GM21447 (cell line): ENCODE measurements around the gene ITPRIPL1.

Experiments
- ATAC-seq: cut with Tn5 transposase; IDR thresholded peaks from one replicate; pipeline ENCODE4 v1.9.1; 2021; ENCODE audit not compliant: unreplicated experiment

The ITPRIPL1 gene

GRCh38 chr2:96320728-96321622 is 4.1 kb upstream of the ITPRIPL1 start:
- ATAC-seq: peak; percentile 27

- no peak for ATAC-seq
Measured at GRCh38 chr2:96323849-96324248, 1.3 kb upstream of the ITPRIPL1 start.

- ATAC-seq: no peak
Measured at GRCh38 chr2:96324721-96325040, 436 bp upstream of the ITPRIPL1 start.

GRCh38 chr2:96325884-96326255 is 753 bp downstream of the ITPRIPL1 start:
- ATAC-seq: no peak

GRCh38 chr2:96326564-96326963 is 1.4 kb downstream of the ITPRIPL1 start:
- no peak for ATAC-seq

- ATAC-seq: no peak
Measured at GRCh38 chr2:96326990-96327820, 2.1 kb downstream of the ITPRIPL1 start.

- no peak for ATAC-seq
Measured at GRCh38 chr2:96329456-96329855, 4.3 kb downstream of the ITPRIPL1 start.

- ATAC-seq: no peak
Measured at GRCh38 chr2:96329874-96330273, 4.8 kb downstream of the ITPRIPL1 start.

- ATAC-seq: no peak
Measured at GRCh38 chr2:96330407-96330806, 5.3 kb downstream of the ITPRIPL1 start.

GRCh38 chr2:96333708-96334107 is 8.6 kb downstream of the ITPRIPL1 start:
- ATAC-seq: no peak

GRCh38 chr2:96336104-96336775 is 11.1 kb downstream of the ITPRIPL1 start:
- no peak for ATAC-seq

- ATAC-seq: no peak
Measured at GRCh38 chr2:96336873-96337272, 11.8 kb downstream of the ITPRIPL1 start.

GRCh38 chr2:96340493-96341414 is 15.6 kb downstream of the ITPRIPL1 start:
- ATAC-seq: no peak

GRCh38 chr2:96341641-96342040 is 16.5 kb downstream of the ITPRIPL1 start:
- no peak for ATAC-seq

GRCh38 chr2:96342085-96342484 is 17.0 kb downstream of the ITPRIPL1 start:
- ATAC-seq: no peak

- peak; percentile 81 for ATAC-seq
Measured at GRCh38 chr2:96344011-96344410, 18.9 kb downstream of the ITPRIPL1 start.

GRCh38 chr2:96345438-96345837 is 20.3 kb downstream of the ITPRIPL1 start:
- no peak for ATAC-seq

- ATAC-seq: no peak
Measured at GRCh38 chr2:96345868-96346462, 20.8 kb downstream of the ITPRIPL1 start.

- no peak for ATAC-seq
Measured at GRCh38 chr2:96347395-96347794, 22.3 kb downstream of the ITPRIPL1 start.

- no peak for ATAC-seq
Measured at GRCh38 chr2:96353032-96353561, 28.0 kb downstream of the ITPRIPL1 start.
